Nephron (organoid): ENCODE measurements around the gene ZBED3.
"Not testable (repeated sequence)": the region's sequence is repeated elsewhere in the genome, so short reads cannot be mapped to it uniquely, and the experiment has no call there.

Source experiments
- H3K27ac Mint-ChIP-seq, 3 experiments: 2 replicates each; pipeline ENCODE4 v1.8.0; 2020; ENCODE audit warnings: mixed read lengths in 3 of 3, mild to moderate bottlenecking in 2 of 3, moderate library complexity in 1 of 3
- H3K27me3 Mint-ChIP-seq: 2 replicates; pipeline ENCODE4 v1.8.0; 2021; ENCODE audit warnings: low read depth, mild to moderate bottlenecking, moderate library complexity, mixed read lengths
- H3K36me3 Mint-ChIP-seq: 2 replicates; pipeline ENCODE4 v1.8.0; 2020; ENCODE audit warnings: low read depth, mixed read lengths
- H3K4me1 Mint-ChIP-seq: 2 replicates; pipeline ENCODE4 v1.8.0; 2020; ENCODE audit warnings: mixed read lengths
- H3K4me3 Mint-ChIP-seq, 3 experiments: 2 replicates each; pipeline ENCODE4 v1.8.0; 2020; ENCODE audit warnings: mild to moderate bottlenecking in 3 of 3, mixed read lengths in 3 of 3, moderate library complexity in 2 of 3
- H3K9me3 Mint-ChIP-seq: 2 replicates; pipeline ENCODE4 v1.8.0; 2020; ENCODE audit warnings: mixed read lengths
- CTCF ChIP-seq, 3 experiments: fragments of 200-600 bp; sonication (generic); IDR thresholded peaks; one replicate each; pipeline ENCODE4 v1.5.0; 2021; ENCODE audit warnings: antibody characterized with exemption in 3 of 3; ENCODE audit not compliant: unreplicated experiment in 3 of 3

ZBED3 gene

DNA sequence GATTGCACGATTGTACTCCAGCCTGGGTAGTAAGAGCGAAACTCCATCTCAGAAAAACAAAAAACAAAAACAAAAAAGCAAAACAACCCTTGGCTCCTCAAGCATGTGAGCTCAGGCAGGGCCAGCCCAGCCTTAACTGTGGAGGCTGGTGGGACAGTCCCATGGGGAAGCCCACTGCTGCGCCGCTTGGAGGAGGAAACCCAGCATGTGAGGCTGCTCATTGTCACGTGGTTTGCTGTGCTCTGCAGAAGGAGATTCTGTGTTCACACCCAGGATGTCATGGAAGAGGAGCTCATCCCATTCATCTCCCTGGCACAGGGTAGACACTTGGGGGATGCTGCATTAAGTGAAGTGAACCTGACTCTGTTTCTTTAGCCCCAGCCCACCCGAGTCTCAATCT, 4.0 kb downstream of the ZBED3 start:
- Mint-ChIP-seq H3K4me3 (no peak overlapping the region), H3K36me3 (peaks cover 38% of the 10 kb centered on the region), H3K27me3 (peaks cover under 1% of the 10 kb centered on the region), H3K27ac (no peak overlapping the region), H3K9me3 (no peaks in the 10 kb centered on the region), H3K4me1 (peaks cover 24% of the 10 kb centered on the region)
- TF ChIP-seq CTCF (IDR thresholded peaks at IDR 0.05; ENCODE audit: unreplicated experiment in 3 of 3), result no peak

DNA sequence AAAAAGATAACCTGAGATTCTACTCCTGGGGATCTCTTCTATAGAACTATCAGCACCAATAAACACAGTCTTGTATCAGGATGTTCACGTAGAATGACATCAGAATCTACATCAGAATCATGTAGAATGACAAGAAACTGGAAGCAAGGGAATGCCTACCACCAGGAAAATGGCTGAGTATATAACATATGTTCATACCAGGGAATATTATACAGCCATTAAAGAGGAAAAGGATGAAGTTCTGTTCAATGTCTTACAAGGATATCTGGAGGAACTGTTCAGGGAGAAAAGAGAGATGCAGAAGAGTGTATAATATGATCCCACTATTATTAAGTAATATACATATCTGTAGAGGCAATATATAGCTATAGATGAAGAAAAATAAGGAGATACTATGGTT, 4.8 kb downstream of the ZBED3 start:
- Mint-ChIP-seq H3K27ac (no peak overlapping the region), H3K9me3 (no peaks in the 10 kb centered on the region), H3K4me3 (no peak overlapping the region), H3K36me3 (peaks cover 38% of the 10 kb centered on the region), H3K4me1 (peaks cover 20% of the 10 kb centered on the region), H3K27me3 (peaks cover 5% of the 10 kb centered on the region)
- no peak for TF ChIP-seq CTCF (IDR thresholded peaks at IDR 0.05; ENCODE audit: unreplicated experiment in 3 of 3)

DNA sequence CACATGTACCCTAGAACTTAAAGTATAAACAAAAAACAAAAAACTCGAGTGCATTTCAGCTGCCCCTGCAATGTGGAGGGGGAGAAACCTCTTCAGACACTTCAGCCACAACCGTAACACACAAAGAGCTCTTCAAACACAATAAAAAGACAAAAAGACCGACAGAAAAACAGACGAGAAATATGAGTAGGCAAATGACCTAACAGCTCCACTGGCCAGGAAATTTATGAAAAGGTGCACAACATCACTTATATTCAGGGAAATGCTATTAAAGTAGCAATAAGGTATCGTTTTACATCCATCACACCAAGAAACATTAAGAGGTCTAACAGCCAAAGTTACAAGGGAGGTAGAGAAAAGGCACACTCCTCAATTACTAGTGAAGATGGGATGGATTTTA, 6.2 kb downstream of the ZBED3 start:
- Mint-ChIP-seq H3K27ac (no peak overlapping the region), H3K4me3 (no peak overlapping the region), H3K9me3 (no peaks in the 10 kb centered on the region), H3K27me3 (peaks cover 5% of the 10 kb centered on the region), H3K4me1 (peaks cover 12% of the 10 kb centered on the region), H3K36me3 (peaks cover 43% of the 10 kb centered on the region)
- TF ChIP-seq CTCF (IDR thresholded peaks at IDR 0.05; ENCODE audit: unreplicated experiment in 3 of 3), result no peak

GRCh38 chr5:77080479-77080878, 6.6 kb downstream of the ZBED3 start:
- not testable (repeated sequence) for H3K27ac Mint-ChIP-seq, H3K4me3 Mint-ChIP-seq, H3K9me3 Mint-ChIP-seq, H3K27me3 Mint-ChIP-seq
- Mint-ChIP-seq H3K36me3 (peaks cover 44% of the 10 kb centered on the region), H3K4me1 (peaks cover 12% of the 10 kb centered on the region)

DNA sequence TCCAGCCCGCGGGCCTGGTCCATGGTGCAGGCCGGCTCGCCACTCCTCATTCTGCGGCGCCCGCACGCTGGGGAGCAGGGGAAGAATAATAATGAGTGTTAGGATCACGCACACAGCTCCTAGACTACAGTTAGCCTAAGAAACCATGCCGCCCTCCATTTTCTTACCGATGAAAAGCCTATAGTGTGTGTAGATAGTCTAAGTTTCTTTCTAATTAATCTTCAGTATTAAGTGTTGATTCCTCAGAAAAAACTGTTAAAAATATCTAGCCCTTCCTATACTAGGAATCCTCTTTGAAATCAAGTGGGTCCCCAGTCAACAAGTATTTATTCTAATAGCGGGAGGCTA, 9.3 kb downstream of the ZBED3 start:
- no peaks in the 10 kb centered on the region for H3K9me3 Mint-ChIP-seq
- H3K36me3 Mint-ChIP-seq, result peaks cover 38% of the 10 kb centered on the region
- H3K27me3 Mint-ChIP-seq, result peaks cover 5% of the 10 kb centered on the region
- peaks cover 8% of the 10 kb centered on the region for H3K4me1 Mint-ChIP-seq
- no peak for TF ChIP-seq CTCF (IDR thresholded peaks at IDR 0.05; ENCODE audit: unreplicated experiment in 3 of 3)
- peak overlapping the region in 2 of 3 experiments; percentile 53 to 62 for H3K27ac Mint-ChIP-seq
- peak overlapping the region; percentile 72 to 83 (median 83) for H3K4me3 Mint-ChIP-seq

DNA sequence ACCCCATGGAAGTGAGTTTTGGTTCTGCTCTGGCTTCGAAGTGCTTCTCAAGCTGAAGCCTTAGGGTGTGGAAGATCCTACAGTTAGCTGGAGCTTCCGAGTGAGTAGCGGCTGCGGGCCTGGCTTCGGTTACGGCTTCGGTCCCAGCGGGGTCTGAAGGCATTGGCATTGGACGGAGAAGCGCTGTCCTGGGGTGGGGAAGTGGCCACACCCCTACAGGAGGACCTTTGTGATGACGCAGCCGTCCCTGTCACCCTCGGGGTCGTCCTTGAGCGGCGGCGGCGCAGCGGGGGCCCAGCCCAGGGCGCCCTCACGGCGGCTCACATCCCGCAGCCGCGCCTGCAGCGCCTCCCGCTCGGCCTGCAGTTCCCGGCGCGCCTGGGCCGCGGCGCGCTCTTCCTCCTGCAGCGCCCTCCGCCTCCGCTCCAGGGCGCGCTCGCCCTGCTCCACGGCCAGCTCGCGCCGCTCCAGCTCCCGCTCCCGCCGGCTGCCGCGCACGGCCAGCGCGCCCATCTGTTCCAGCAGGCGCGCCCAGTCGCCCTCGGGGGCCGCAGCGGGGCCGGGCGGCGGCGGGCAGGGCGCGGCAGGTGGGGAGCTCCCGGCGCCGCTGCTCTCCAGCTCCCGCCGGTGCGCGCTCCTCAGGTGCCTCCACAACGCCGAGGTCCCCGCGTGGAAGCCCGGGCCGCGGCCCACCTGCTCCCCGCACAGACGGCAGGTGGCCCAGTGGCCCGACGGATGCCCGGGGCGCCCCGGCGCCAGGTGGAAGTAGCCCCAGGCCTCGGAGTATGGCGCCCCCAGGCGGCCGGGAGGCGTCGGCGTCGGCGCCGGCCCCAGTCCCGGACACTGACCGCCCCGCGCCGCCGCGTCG, 9.9 kb downstream of the ZBED3 start:
- H3K4me3 Mint-ChIP-seq, result peak overlapping the region; percentile 77 to 87 (median 83)
- peaks cover 8% of the 10 kb centered on the region for H3K4me1 Mint-ChIP-seq
- H3K9me3 Mint-ChIP-seq, result no peaks in the 10 kb centered on the region
- H3K27me3 Mint-ChIP-seq, result peaks cover 5% of the 10 kb centered on the region
- peak overlapping the region in 1 of 3 experiments; percentile 62 for H3K27ac Mint-ChIP-seq
- TF ChIP-seq CTCF (IDR thresholded peaks at IDR 0.05; ENCODE audit: unreplicated experiment in 3 of 3), result peak; percentile 82 to 89 (median 86)
- peaks cover 33% of the 10 kb centered on the region for H3K36me3 Mint-ChIP-seq
